Measurements from ENCODE around the gene FTO.

FTO gene

DNA sequence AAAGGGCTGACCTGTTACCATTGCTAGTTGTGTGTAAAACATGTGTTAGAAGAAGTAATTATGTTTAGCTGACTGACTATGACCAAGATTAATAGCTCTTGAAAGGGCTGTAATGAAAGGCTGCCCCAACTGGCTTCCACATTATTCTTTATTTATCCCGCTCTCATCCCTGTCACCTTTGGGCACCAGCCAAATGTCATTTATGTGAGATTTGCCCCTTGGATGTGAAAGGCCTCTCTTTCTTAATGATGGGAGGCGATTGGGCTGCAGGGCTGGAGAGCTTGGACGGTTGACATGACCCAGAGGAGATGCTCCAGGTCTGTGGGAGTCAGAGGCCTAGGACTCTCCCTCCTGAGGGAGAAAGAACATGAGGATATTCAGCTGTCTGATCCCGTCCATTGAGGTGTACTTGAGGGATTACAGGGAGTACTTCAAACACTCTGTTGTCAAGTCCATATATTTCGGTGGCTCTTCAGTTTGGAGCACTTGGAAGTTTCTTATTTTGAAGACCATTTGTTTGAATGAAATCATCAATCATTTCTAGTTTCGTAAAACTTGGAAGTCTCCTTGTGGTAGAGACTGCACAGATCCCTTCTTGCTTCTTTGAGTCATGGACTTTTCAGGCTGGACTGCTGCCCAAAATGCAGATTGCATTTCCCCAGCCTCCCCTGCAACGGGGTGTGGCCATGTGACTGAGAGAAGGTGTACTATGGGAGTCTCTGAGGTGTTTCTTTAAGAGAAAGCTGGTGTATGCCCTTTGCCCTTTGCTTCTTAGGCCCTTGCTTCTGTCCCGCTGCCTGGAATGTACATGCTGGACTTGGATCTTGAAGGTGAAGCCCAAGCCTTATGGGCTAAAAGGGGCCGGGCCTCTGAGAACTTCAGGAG is 51.3 kb downstream of the FTO start:
- no peak for DNase-seq (ENCODE audit: low spot score)

DNA sequence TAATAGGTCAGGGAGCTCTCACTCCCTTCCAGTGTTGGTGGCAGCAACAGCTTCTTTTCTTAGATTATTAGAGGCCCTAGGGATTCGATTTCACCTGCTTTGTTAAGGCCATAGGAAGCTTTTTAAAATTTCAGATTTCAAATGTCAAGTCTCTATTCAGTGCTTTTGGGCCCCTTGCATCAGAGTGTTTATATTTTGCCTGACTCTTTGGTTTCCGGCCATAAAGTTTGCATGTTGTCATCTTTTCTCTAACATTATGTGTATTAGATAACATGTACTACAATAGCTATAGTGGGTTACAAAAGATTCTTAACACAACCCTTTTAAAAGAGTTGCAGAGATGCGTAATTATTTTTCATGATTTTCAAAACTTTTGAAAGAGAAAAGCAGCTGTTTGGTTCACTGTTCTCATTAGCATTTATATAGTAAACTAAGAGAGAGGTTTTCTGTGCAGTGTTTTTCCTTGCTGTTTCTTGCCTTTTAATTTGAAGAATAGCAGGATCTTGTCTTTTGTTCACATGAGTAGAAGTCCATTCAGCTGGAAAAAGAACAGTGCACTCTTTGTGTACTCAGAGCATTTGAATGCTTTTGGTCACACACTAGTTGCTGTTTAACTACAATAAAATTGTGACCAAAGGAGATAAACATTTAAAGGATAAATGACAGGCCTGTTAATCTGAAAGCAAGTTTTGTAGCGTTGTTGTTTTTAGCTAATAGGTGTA is 52.5 kb downstream of the FTO start:
- peak; percentile 94 for DNase-seq (ENCODE audit: low spot score)

DNA sequence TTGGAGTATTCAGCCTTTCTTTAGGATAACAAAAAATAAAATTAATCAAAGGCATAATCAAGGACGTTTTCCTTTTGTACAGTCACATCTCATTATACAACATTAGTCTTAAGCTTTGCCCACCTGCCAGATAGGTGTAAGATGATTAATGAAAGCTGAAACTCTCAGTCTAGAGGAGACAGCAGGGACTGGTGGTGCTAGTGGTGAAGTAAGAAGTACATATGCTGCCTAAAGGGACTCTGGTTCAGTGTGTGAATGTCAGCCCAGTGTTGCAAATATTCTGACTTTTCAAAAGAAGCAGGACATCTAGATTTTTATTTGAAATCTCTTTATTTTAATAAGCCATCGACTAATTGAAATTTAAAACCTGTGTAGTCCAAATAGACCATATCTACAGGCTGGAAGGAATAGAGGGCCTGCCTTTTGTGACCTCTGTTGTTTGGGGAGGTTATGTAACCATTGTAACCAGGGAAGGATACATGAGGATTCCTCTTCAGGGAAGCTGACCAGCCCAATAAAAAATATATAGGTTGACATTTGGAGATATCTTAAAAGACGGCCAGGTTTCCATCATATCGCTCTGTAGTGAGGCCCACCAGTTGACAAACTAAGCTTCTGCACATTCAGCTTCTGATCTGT is 54.1 kb downstream of the FTO start:
- DNase-seq (ENCODE audit: low spot score) = no peak

DNA sequence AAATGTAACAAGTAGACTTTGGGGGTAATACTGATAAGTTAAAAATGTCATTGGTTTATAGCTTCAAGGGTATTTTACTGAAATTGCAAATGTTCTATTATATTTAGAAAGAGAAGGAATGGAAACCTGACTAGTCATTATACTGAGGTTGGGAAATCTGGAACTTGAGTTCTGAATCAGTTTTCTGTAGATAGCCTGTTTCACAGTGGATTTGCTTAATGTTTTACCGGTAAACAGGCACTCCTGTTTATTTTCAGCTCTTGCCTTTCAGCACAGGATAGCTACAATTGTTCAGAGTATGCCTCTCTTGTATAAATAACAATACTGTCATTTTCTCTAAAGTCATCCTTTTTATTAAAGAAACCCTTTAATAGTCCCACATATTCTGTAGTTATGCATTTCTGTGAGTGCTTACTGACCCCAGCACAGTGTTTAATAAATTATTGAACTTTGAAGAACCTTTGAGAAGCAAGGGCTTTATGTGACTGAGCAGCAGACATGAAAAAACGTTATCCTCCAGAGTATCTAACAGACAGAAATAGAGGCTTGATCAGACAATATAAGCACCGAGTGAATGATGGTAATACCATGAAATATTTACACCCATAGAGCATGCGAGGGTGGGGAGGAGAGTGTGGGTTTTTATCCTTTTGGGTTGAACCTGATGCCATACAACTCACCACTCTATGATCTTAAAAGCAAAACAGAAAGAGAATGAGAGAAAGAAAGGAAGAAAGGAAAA is 58.2 kb downstream of the FTO start:
- no peak for DNase-seq (ENCODE audit: low spot score)

DNA sequence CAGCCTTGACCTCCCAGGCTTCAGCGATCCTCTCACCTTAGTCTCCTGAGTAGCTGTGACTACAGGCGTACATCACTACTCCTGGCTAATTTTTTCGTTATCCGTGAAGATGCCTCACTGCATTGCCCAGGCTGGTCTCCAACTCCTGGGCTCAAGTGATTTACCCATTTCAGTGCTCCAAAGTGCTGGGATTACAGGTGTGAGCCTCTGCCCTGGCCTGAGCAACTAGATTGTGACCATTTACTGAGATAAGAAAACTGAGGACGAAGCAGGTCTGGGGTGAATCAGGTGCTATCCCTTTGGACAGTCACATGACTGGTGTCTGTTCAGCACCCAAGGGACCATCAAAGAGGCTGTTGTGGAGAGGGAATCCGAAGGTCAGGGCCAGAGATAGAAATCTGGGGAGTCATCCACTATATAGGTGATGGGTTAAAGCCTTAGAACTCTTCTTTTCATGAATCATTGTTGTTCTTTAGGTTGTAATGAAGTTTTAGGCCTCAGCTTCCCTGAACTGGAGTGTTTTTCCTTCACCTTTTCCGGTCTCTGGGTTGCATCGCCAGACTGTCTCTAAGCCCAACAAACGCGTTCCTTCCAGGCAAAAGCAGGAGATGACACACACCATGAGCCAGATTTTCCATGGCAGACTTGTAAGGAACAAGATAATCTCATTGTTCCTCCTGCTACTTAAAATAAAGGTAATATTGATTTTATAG is 62.5 kb downstream of the FTO start:
- no peak for DNase-seq (ENCODE audit: low spot score)

DNA sequence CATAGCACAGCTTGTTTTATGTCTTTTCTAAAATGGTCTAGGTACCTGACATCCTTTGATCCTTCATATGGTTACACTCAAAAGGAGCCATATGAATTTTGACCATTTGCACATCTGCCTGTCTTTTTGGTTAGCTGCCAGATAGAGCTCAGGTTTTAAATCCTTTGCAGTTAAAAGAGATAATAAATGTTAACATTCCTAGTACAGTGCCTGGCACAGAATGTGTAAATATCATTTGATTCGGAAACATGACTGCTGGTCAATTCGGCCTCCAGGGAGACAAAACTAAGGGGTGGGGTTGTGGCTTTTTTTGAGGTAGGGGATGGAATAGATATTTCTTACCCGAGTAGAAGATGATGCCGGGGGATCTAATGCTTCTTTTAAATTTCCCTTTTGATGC is 64.2 kb downstream of the FTO start:
- DNase-seq (ENCODE audit: low spot score) = no peak

DNA sequence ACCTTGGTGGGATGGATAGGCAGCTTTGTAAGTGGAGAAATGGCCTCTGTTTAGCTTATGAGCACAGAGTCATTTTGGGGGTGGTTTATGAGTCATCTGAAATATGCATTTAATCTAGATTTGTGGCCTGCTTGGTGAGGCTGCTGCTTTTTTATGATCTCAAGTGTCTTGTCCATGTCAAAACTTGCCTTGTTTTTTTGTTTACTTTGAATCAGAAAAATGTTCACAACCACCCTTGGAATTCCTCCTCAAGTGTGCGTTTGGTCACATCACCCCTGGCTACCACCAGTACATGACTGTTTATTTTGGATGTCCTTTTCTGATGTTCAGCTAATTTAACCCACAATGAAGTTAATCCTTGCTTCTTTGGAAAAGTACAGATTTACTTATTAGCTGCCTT is 64.6 kb downstream of the FTO start:
- DNase-seq (ENCODE audit: low spot score) = no peak

DNA sequence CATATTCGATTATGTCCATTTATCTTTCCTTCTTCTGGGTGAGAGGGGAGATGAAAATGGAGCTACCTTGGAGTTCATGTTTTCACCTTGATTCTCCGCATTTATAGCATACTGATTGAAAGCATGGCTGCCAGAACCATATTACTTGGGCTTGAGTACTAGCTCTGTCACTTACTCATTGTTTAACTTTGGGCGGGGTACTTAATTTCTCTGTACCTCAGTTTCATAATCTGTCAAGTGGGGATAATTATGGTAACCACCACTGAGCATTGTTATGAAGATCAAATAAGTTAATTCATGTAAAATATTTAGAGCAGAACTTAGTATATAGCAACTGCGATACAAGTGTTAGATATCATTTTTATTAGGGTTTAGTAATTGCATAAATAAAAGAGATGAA is 65.2 kb downstream of the FTO start:
- DNase-seq (ENCODE audit: low spot score) = no peak

DNA sequence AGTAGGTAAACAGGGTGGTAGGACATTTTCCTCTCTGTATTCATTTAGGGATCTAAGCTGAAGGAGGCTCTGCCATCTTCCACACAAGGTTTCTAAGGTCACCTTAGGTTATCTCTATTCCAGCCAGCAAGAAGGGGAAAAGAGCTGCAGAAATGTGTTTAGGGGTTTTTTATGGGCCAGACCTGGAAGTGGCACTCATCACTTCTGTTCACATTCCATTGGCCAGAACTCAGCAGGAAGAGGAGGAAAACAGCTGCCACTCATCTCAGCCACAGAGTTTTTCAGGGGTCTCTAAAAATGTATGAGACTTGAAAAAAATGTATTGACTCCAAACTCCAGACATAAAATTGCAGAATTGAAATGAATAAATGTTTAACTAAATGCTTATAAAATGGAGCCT is 65.8 kb downstream of the FTO start:
- no peak for DNase-seq (ENCODE audit: low spot score)

DNA sequence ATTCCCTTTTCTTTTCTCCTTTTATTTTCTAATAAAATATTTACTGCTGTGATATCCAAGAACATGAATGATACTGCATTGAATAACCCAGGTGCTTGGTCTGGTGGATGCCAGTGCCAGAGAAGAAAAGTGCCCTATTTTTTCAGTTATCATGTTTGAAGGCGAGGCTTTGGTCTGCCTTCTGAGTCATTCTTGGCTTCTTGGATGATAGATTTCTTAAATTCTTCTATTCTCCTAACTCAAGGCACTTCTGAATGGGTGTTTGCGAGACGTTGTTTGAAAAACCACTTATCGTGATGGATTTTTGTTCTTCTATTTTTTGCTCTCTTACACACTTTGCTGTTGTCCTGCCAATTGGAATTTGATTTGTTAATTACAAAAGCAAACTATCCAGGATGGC is 66.7 kb downstream of the FTO start:
- no peak for DNase-seq (ENCODE audit: low spot score)

DNA sequence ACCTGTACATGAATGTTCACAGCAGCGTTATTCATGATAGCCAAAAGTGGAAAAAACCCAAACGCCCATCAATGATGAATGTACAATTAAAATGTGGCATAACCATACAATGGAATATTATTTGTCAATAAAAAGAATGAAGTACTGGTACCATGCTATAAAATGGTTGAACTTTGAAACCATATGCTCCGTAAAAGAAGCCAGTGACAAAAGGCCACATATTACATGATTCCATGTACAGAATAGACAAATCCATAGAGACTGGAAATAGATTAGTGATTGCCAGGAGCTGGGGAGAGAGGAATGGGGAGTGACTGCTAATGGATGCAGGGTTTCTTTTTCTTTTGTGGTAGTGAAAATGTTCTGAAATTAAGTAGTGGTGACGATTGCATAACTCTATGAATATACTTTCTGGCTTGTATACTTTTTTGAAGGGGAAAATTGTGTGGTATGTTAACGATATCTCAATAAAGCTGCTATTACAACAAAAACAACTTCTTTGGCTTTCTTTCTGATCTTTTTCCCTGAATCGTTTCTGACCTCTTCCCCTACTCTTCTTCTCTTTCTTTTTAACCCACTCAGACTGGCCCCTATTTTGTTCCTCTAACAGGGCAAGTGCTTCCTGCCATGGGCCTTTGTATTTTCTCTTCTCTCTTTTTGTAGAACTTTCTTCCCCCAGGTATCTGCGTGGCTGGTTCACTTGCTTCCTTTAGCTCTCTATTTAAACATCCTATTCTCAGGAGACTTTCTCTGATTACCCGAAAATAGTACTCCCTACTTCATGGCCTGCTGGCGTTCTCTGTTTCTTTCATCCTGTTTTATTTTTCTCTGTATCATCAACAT is 67.9 kb downstream of the FTO start:
- no peak for DNase-seq (ENCODE audit: low spot score)

DNA sequence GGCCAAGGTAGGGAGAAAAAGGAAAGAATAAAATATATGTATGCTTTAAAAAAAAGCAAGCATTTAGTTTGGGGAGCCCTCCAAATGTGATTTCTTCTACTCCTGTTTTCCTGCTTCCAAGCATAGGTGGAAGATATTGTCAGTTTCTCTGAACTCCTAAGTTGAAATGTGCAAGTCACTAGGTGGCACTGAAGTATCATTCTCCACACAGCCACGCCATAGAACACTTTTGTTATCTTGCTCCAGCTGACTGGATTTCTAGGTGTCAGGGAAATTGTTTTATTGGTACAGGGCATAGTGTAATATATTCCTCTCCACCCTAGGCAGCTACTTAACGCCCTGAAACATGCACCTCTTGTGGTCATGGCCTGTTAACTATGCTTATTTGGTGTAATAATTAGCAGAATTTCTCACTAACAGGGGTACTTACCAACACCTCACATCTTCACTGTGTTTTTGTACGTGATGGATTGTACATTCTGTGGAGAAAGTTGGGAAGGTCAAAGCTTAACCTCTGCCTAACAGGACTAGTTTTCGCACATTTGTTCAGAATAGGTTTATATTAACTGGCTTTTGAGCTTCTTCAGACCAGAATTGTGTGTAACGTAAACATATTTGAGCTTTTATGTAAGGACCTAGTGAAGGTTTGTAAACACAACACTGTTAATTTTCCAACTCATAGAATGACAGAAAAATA is 69.3 kb downstream of the FTO start:
- peak; percentile 82 for DNase-seq (ENCODE audit: low spot score)

DNA sequence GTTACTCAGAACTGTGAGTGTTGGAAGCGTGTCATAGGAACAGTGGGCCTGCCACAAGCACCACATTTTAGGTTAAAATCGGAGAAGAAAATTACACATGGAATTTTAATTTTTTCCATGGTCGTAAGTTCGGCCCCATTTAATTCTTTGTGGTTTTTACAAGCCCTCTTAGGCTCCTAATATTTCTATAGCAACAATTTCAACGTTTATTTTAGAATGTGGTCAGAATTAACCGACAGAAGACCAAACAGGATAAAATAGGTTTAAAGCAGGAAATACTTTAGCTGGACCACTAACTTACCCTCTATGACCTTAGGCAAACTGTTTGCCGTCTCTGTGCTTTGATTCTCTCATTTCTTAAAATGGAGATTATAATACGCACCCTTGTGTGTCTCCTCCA is 69.9 kb downstream of the FTO start:
- no peak for DNase-seq (ENCODE audit: low spot score)

DNA sequence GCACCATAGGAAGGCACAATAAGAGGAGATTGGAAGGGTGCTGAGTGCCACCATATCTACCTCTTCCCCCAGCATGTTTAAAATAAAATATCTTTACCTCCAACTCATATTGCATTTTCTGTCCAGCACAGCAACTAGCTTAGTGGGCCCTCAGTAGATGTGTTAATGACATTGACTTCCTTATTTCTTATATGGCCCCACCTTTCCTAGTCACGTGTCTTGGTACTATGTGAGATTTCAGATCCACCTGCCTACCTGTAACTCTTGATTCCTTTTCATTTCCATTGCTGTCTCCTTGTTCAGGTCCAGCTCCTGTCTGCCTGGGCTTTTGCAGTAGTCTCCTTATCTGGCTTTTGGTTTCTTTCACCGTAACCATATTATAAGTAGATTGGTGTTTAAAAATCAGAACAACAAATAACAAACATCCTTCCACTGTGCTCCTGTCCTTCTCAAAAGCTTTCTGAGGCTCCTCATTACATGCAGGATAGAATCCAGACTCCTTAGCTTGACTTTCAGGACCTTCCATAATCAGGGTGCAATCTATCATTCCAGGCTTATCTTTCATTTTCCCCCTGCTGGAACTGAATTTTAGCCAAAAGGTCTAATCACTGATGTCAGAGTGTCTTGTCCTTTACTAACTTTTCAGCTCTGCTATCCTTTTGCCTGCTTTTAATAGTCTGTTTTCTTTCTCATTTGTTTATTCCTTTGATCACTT is 71.3 kb downstream of the FTO start:
- DNase-seq (ENCODE audit: low spot score) = no peak

DNA sequence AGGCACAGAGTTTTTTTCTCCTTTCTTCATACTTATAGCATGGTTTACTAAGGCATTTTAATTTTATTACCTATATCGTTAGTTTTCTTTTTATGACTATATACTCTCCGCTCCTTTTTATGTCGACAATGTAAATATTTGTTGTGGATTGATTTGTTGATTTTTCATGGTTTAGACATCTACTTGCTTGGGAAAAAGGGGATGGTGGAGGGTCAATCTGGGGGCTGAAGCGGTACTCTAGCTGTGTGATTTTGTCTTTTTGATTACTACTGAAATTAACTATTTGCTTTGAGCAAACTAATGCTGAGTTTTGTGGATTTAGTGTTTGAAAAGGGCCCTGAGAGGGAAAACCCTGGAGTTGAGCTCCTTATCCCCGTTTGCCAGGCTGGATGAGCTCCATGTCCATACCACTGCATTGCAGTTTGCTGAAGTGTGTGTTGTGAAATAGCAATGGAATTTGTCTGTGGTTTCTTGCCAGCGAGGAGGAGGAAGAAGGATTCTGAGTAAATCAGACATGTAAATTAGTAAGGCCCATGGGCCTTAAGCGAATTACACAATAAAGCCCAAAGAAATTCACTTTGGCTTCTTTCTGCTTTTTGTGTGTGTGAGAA is 72.0 kb downstream of the FTO start:
- peak; percentile 48 for DNase-seq (ENCODE audit: low spot score)

DNA sequence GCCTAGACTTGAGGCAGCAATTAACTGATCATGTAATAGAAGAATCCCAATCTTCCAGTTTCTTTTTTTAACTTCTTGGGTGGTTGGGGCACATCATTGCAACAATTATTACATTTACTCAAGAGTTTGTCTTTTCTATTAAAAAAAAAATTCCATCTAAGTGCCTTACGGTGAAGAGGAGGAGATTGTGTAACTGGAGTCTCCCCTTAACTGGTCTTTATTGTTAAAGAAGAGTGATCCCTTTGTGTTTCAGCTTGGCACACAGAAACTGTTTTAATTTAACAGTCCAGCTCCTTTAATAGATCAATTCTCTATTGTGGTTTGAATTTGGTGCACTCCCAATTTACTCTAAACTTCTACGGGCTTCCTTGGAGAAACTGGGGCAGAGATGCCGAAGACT is 75.2 kb downstream of the FTO start:
- peak; percentile 44 for DNase-seq (ENCODE audit: low spot score)

DNA sequence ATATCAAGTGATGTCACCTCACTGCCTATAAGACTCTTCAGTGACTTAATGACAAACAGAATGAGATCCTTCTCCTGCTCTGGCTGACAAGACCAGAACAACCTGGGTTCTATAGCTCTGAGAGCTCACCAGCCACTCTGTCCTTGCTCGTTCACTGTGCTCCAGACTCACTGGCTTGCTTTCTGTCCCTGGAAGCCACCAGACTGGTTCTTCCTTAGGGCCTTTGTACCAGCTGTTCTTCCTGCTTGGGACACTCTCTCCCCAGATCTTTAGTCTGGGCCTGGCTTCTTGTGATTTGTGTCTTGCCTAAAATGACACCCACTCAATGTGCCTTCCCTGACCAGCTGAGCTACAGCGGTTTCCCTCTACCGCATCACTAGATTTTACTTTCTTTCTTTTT is 76.1 kb downstream of the FTO start:
- no peak for DNase-seq (ENCODE audit: low spot score)

DNA sequence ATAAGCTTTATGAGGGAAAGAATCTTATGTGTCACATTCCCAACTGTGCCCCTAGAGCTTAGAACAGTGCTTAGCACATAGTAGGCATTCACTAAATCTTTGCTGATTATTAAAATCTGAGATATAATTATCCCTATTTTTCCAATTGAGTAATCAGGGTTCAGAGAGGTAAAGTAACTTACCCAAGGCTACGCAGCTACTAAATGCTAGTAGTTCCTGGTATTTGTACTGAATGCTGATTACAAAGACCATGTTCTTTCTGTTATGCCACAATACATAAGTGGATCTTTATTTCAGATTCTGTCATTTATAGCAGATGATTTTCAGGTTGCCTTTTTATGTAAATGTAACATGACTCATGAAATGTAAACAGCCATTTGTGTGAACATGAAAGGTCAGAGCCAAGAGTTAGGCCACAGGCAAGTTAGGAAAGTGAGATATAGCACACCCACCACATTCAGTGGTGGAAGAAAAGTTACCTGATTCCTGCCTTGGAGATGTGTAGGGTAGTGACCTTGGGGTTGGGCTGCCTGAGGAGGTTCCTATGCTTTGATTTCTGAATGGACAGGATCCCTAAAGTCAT is 77.2 kb downstream of the FTO start:
- DNase-seq (ENCODE audit: low spot score) = no peak

DNA sequence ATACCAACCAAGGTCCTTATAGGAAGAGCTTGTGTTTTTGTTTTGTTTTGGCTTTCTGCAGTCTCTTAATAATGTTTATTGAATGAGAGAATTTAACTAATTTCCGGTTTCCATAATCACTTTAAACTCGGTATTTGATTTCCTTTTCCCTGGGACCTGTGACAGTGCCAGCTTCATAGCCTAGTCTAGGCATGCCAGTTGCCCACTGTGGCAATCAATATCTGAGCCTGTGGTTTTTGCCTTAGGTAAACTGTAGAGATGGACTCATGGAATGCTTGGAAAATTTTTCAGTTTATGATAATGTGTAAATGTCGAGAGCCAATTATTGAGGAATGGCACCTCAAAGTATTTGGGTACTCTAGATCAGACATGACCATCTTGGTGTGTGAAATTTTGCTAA is 78.2 kb downstream of the FTO start:
- DNase-seq (ENCODE audit: low spot score) = no peak

Data from pons (tissue), 1 donor.